DMS79 treated with DMSO at 0.1 percent for 48 hours (cell line): ENCODE results near the gene TOMM20.
"Not testable (repeated sequence)": the region's sequence is repeated elsewhere in the genome, so short reads cannot be mapped to it uniquely, and the experiment has no call there.

Source experiments
- DNase-seq: peaks from one replicate; lab custom pipeline; 2025; lab: John Stamatoyannopoulos, UW

Gene TOMM20

DNA sequence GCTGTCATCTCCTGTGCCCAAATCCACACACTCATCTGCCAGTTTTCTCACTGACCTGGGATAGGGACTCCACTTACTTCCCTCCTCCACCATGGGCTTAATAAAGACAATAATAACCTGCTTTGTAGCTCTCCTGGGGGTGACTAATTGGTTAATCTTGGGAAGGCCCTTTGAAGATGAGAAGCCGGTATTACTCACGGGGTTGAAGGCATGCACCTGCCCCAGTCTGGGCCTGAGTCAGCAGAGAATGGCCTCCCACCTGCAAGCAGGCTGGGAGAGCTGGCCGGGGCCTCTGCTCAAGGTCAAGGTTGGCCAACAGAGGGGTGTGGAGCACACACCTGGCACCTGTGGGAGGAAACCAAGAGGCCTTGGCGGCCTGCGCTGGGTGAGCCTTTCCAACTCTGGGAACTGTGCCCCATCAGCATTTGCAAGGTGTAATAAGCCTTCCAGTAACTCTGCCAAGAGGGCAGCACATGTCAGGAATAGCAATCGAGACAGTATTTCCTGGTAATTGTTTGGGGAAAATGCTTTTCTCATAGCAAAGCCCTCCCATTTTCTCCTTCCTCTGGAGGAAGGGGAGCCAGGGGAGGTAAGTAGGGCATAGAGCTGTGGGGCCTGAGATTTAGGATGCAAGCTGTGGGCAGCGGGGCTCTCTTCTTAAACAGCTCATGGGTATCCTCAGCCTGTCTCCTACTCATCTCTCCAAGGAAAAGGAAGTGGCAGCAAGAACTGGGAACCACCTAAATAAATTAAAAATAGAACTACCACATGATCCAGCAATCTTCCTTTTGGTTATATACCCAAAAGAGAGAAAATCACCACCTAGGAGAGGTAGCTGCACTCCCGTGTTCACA is 49.0 kb downstream of the TOMM20 start:
- DNase-seq, result peak; percentile 59

DNA sequence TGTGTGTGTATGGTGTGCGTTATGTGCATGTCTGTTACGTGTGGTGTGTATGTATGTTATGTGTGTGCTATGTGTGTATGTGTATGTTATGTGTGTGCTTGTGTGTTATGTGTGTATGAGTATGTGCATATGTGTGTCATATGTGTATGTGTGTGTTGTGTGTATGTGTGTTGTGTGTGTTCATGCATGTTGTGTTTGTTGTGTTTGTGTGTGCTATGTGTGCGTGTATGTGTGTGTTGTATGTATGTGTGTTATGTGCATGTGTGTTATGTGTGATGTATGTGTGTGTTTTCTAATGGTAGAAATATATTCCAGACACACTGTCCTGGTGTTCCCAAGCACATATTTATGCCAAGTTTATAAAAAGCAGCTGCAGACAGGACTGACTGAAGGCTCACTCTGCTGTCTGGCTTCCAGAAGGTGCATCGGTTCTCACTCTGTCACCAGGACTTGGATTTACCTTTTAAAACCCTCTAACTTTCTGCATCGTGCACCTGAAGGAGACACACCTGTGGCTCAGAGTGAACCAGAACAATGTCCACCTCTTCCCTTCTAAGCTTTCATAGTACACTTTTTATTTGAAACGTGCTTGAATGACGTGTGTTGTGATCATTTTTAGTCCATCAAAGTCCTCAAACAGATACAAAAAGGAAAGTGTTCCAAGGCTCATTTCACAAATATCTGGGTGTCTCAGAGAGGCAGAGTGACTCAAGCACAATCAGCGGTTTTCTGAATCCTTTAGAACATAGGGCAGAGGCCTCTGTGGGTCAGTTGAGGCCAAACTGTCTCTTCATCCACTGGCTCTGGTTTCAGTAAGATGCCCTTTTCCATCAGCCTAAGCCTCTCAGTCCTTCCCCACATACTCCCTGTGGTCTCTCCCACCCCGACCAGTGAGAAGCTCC is 49.9 kb downstream of the TOMM20 start:
- no peak for DNase-seq

DNA sequence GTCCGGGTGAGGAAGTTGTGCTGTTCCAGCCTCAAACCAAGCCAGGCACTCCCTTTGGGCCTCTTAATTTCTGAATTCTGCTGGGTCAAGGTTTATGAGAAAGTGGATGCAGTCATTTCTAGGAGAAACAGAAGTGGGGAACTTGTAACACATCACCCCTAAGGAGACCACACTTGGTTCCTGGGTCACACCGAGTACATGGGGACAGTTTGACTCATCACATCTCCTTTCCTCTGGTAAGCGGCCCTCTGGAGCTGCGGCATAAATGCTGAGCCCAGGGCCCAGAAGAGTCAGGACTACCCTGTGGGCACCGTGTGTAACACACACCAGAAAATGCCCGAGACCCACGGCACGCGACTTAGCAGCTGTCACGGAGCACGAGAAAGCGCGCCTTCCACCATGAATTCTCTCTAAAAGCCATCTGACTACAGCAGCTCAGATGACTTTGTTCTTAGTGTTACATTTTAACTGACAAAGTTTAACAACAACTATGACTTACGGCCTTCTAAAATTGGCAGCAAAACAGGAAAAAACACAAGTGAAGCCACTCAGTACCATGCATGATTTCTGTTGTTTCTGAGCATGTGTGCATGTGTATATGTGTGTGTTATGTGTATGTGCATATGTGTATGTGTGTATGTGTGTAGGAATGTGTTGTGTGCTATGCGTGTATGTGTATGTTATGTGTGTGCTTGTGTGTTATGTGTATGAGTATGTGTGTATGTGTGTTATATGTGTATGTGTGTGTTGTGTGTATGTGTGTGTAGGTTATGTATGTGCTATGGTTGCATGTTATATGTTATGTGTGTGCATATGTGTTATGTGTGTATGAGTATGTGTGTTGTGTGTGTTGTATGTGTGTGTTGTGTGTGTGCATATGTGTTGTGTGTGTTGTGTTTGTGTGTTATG is 50.8 kb downstream of the TOMM20 start:
- no peak for DNase-seq

DNA sequence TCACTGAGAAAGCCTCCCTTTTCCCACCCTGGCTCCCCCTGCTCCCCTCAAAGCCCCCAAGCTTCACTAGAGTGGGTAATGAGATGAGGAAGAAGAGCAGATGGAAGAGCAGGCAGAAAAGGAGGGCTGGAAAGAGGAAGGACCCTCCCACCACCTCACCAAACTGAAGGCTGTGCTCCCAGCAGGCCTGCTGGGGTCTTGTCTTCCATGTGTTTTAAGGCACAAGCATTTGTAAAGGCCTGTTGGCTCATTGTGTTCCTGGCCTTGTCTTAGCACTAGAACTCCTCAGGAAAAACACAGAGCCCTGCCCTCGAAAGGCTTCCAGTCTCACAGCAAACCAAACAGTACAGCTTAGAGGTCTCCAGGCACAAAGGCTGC is 51.5 kb downstream of the TOMM20 start:
- DNase-seq, result no peak

DNA sequence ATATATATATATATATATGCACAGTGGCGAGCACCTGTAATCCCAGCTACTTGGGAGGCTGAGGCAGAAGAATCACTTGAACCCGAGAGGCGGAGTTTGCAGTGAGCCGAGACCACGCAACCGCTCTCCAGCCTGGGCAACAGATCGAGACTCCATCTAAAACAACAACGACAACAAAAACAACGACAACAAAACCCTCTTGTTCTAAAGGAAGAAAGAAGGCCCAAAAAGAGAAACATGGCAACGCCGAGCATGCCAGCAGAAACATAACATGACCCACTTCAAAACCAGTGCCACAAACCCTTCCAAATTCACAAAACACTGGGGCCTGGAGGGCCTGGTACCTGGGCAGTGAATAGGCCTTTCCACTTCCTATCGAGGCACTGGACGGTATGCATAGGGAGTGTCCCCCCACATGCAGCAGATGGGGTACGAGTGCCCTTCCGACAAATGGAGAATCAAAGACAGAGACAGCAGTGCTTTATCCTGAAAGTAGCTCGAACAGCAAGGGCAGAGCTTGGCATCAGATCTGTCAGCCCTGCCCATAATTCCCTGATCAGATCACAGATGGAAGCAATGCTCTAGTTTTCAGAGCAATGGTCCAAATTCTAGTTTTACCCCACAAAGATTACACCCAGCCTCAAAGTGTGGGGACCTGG is 52.0 kb downstream of the TOMM20 start:
- no peak for DNase-seq

DNA sequence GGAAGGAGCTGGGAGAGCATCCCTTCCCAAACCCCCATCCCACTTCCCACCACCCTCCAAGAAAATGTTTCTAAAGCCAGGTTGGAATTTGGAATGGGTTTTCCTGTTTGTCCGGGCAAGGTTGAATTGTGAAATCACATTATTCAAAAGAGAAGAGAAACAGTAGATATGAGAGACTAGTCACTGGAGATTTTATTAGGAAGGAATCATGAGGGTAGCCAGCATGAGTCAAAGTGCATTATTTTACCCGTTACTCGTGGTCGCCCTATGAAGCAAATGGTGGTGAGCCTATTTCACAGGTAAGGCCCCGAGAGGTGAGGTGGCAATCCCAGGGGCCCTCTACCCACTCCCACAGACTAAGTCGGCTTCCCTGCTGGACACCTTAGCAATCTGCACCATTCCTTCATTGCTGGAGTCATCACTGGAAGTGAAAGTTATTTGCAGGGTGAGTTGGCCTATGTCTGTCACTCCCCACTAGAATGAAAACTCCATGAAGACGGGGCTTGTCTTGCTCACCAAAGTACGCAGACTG is 52.8 kb downstream of the TOMM20 start:
- no peak for DNase-seq

DNA sequence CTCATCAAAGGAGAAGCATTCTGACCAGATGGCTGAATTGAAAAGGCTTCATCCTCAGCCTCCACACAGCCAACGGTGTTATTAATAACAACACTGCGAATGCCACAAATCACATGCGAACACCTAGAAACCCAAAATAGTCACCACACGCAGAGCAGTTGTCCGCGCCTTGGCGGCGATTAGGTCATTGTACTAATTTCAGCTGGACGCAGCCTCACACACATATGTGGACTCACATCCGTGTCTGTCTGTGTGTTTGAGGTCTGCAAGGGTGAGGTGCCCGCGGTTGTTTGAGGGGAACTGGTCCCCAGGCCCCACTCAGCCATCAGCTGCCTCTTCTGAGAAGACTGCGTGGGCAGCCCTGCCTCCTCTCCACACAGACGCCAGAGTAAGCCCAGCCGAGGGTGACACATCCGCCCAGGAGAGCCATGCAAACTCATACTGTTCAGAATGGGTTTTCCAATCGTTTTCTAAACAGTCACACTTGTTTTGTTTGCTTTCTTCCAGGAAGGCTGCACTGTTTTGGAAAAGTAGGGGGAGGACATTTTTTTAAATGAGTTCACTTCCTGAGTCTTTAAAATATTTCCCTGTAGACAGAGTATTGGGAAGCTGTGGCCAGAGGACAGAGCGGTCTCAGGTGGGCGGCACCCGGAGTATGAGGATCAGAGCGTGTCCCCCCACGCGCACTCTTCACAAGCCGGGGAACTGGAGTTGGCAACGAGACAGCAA is 53.4 kb downstream of the TOMM20 start:
- peak; percentile 24 for DNase-seq

DNA sequence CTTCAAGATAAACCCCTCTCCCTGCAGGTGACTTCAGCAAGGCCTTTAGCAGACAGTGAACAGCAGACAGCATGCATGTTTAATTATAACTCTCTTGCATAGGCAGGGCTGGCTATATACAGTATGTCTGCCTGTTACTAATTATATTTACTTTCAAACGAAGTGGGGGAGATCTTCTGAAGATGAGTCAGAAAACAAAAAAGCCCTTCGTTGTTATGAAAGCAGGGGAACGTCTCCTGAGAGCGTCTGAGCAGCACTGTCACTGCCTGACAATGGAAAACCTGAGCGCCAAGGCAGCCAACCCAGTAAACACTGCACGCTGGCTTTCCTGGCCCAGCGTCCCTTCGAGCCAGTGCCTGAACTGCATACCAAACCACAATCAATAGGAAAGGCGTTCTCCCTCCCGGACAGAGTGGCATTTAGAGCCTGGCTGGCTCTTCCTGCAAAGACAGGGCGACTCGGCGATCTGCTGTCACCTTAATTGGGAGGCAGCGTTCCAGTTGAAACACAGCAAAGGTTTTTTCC is 54.1 kb downstream of the TOMM20 start:
- DNase-seq, result peak; percentile 68

DNA sequence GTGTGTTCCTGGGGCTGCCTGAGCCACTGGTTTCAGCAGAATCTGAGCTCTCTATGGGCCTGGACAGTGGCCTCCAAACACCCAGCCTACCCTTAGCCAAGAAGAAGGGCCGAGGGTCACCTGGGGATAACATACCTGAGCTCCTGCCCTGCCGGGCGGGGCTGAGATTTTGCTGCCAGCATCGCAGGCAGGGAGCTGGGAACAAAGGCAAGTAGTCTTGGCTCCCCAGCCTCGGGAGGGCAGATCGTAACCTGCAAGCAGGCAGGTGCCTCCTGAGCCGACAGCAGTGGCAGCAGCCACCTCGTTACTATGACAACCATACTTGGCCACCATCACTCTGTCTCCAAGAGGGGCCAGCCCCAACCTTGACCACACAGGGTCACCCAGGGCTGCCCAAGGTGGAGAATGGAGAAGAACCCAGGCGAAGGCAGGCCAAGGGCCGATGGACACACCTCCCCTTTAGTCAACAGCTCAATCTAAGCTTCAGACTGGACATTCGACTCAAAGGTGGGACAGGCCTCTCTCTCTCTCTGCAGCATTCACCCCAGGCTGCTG is 54.6 kb downstream of the TOMM20 start:
- DNase-seq, result peak; percentile 68

DNA sequence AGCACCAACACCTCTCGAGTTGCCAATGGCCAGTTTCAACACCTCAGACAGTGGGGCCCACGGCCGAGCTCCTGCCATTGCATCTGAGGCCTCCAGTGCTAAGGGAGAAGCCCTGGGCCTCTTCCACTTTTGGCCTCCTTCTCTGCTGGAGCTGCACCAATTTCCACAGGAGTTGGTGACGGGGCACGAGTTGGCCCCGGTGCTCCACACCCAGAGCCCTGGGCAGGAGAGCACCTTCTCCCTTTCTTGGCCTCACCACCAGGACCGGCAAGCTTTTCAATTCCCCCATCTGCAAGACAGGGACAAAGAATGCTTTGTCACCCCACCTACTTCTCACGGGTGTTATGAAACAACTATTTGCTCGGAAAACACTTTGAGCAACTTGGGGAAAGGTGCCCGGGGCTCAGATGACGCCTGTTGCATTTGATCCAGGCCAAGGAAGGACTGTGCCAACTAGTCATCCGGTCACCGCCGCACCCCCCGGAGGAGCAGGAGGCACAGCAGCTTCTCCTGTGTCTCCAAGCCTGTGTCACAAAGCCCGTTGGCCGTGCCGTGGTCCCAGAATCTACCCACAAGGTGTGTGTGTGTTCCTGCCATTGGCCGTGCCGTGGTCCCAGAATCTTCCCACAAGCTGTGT is 55.2 kb downstream of the TOMM20 start:
- DNase-seq, result no peak

DNA sequence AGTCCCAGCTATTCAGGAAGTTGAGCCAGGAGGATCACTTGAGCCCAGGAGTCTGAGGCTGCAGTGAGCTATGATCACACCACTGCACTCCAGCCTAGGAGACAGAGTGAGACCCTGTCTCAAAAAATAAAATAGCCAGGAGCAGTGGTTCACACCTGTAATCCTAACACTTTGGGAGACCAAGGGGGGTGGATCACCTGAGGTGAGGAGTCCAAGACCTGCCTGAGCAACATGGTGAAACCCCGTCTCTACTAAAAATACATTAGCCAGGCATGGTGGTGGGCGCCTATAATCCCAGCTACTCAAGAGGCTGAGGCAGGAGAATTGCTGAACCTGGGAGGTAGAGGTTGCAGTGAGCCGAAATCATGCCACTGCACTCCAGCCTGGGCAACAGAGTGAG is 56.1 kb downstream of the TOMM20 start:
- DNase-seq, result not testable (repeated sequence)

DNA sequence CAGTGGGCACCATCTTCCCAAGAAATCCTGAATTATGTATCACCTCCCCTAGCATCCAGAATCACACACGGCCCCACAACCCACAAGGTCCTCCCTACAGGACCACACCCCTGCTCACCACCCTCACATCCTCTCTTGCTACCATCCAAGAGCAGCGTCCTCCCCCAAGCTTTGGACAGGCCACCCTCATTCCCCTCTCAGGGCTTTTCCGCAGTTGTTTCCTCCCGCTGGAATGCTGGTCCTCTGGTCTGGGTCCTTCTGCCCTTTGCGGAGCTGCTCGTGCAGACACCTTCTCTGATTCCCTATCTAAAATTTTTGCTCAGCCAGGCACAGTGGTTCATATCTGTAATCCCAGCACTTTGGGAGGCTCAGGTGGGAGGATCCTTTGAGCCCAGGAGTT is 56.5 kb downstream of the TOMM20 start:
- DNase-seq, result no peak

DNA sequence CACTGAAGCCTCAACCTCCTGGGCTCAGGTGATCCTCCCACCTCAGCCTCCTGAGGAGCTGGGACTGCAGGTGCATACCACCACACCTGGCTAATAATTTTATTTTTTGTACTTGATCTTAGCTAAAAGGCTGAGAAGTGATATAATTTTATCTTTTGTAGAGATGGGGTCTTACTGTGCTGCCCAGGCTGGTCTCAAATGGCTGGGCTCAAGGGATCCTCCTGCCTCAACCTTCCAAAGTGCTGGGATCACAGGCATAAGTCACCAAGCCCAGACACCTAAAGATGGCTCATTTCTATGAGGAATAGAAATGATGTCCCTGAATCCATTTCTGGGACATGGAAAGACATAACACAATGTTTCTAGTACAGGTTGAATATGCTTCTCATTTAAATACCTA is 57.8 kb downstream of the TOMM20 start:
- no peak for DNase-seq

DNA sequence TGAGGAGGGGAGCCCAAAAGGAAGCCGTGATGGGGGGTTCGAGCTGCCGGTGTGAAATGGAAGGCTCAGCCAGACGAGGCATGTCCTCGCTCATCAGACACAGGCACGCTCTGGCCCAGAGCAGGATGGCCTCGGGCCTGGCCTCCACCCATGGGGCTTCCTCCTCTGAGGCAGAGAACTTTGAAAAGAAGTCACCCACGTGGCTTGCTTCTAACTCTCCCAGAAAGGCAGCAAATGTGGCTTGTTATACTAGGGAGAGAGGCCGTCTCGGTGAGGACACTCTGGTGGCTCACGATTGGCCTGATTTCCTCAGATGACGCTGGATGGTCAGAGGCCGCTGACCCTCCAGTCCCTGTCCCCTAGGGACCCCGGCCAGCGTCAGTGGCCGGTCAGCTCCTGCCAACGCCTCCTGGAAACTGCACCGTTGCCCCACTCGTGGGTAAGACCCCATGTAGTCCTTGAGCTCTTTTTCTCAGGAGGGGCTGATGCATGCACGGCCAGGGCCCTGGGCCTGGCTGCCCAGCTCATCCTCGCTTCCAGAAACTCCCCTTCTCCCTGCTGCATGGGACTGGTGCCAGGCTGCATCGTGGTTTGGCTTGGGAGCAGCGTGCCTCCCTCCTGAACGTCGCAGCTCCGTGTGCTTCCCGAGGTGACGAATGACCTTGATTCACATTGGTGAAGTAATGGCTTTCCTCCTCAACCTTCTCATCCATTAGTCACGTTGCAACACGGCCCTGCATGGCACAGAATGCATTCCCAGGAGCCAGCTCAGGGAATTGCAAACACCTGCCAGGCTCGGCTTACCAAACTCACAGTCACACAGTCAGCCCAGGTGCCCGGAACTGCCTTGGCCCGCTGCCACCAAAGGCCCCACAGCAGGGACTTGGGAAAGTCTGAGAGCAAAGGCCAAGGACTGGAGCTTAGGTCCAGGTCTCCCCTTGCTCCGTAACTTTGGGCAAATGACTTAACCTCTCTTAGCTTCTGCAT is 58.8 kb downstream of the TOMM20 start:
- DNase-seq, result peak; percentile 92

DNA sequence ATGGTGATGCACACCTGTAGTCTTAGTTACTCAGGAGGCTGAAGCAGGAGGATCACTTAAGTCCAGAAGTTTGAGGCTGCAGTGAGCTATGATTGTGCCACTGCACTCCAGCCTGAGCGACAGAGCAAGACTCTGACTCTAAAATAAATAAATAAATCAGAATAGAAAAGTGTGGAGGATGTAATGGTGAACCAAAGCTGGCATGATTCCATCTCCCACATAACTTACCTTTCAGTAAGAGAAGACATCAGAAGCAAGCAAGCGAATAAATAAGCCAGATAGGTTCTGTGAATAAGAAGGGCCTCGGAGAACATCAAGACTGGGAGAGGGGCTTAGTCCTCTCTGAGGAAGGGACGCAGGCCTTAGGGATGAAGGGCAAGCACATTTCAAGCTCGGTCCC is 59.5 kb downstream of the TOMM20 start:
- DNase-seq, result no peak

DNA sequence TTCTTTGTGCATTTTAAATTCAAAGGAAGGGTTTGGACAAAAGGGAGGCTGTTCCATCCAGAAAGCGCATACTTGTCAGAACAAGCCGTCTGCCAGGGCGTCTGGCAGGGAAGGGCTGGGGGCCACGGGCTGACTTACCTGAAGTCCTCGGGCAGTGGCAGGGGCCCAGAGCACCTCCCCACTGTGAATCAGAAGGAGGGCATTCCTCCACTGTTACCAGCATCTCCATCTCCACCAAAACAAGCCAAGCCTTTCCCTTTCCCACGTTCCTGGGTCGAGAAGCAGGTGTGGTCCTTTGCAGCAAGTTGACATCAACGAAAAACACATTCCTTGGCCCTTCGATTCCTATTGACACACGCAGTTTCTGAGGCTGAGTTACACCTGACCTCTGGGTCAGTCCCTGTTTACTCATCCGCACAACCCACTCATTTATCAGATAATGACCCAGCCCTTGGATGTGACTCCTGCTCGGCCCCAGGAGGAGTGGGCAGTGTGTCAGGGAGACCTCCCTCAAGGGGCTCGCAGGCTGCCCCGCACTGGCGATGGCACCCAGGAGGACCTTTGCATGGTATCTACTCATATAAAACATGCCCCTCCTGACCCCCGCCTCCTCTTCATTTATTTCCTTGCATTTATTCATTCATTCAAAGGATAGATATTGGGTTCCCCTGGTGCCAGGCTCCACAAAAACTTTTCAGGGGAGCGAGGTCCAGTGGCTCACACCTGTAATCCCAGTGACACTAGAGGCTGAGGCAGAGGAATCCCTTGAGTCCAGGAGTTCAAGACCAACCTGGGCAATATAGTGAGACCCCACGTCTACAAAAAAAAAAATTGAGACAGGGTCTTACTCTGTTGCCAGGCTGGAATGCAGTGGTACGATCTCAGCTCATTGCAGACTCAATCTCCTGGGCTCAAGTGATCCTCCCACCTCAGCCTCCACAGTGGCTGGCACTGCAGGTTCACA is 60.2 kb downstream of the TOMM20 start:
- DNase-seq, result no peak
